ENCODE measurements around the gene PAAF1.

Gene PAAF1

GRCh38 chr11:73974604-73975478 lies 98.0 kb downstream of the PAAF1 start:
- no peak for DNase-seq

- DNase-seq, result no peak
Measured at GRCh38 chr11:73975479-73975757, 98.6 kb downstream of the PAAF1 start.

- DNase-seq, result no peak
Measured at GRCh38 chr11:73976451-73977151, 99.8 kb downstream of the PAAF1 start.

- no peak for DNase-seq
Measured at GRCh38 chr11:73977856-73978519, 101.2 kb downstream of the PAAF1 start.

- DNase-seq, result no peak
Measured at GRCh38 chr11:73978576-73979086, 101.8 kb downstream of the PAAF1 start.

- DNase-seq, result peak; percentile 61 to 70
Measured at GRCh38 chr11:73980001-73980961, 103.5 kb downstream of the PAAF1 start.

All from activated CD4-positive, alpha-beta T cell treated with anti-CD3 and anti-CD28 coated beads, Interleukin-2, amount 50 U/mL, for 48 hours (primary cell).